GM19397 (cell line): ENCODE measurements around the gene TBRG4.

Experiments
- ATAC-seq: cut with Tn5 transposase; IDR thresholded peaks from one replicate; pipeline ENCODE4 v1.9.1; 2021; ENCODE audit warnings: mild to moderate bottlenecking, moderate library complexity; ENCODE audit not compliant: unreplicated experiment

The TBRG4 gene

GRCh38 chr7:45060295-45060694, 51.2 kb downstream of the TBRG4 start:
- ATAC-seq = no peak

GRCh38 chr7:45057878-45058277, 53.6 kb downstream of the TBRG4 start:
- ATAC-seq = no peak

- ATAC-seq = no peak
Measured at GRCh38 chr7:45055594-45056219, 55.8 kb downstream of the TBRG4 start.

GRCh38 chr7:45055016-45055415, 56.5 kb downstream of the TBRG4 start:
- no peak for ATAC-seq

- no peak for ATAC-seq
Measured at GRCh38 chr7:45054442-45054841, 57.1 kb downstream of the TBRG4 start.

GRCh38 chr7:45053941-45054340, 57.6 kb downstream of the TBRG4 start:
- no peak for ATAC-seq

- no peak for ATAC-seq
Measured at GRCh38 chr7:45053401-45053800, 58.1 kb downstream of the TBRG4 start.

- ATAC-seq = no peak
Measured at GRCh38 chr7:45052011-45052410, 59.5 kb downstream of the TBRG4 start.

GRCh38 chr7:45050198-45050597, 61.3 kb downstream of the TBRG4 start:
- no peak for ATAC-seq
